Activated CD8-positive, alpha-beta memory T cell treated with anti-CD3 and anti-CD28 coated beads for 48 hours (primary cell): Measurements from ENCODE around the gene CERK.
A peak's percentile ranks its signal among the peaks of the same experiment; 100 is the strongest.
"Not testable (repeated sequence)": the region's sequence is repeated elsewhere in the genome, so short reads cannot be mapped to it uniquely, and the experiment has no call there.

Experiments used
- DNase-seq, 3 experiments: peaks; one replicate each; pipeline ENCODE4 v3.0.0-alpha.2; 2020; ENCODE audit warnings: low read depth in 2 of 3, low spot score in 2 of 3

Gene CERK, protein sequence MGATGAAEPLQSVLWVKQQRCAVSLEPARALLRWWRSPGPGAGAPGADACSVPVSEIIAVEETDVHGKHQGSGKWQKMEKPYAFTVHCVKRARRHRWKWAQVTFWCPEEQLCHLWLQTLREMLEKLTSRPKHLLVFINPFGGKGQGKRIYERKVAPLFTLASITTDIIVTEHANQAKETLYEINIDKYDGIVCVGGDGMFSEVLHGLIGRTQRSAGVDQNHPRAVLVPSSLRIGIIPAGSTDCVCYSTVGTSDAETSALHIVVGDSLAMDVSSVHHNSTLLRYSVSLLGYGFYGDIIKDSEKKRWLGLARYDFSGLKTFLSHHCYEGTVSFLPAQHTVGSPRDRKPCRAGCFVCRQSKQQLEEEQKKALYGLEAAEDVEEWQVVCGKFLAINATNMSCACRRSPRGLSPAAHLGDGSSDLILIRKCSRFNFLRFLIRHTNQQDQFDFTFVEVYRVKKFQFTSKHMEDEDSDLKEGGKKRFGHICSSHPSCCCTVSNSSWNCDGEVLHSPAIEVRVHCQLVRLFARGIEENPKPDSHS

DNA sequence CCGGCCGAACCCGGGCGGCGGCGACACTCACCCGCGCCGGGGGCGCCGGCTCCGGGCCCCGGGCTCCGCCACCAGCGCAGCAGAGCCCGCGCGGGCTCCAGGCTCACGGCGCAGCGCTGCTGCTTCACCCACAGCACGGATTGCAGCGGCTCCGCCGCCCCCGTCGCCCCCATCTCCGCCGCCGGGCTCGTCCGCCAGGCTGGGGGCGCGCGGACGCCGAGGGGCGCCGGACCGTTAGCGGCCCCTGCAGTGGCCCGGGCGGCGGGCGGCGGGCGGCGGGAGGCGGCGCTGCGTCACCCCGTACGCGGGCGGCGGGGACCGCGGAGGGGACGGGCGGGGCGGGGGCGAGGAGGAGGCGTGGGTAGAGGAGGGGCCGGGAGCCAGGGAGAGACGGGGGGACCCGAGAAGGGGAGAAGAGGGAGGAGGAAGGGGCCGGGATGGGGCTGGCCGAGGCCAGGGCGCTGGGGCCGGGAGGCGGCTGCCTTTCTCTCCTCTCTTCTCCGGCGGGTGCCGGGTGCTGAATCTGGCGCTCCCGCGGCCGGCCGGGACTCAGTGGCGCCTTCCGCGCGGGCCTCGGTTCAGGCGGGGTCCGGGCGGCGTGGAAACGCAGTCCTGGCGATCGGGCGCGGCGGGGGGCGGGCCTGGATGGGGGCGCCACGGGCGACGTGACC, at the start of gene CERK:
Gene CERK (minus strand): TSS at position 277 of the 671 bp plus-strand sequence. CDS start 104 bp downstream, at position 173.
- peak in 2 of 3 experiments; percentile 42 to 43 for DNase-seq

DNA sequence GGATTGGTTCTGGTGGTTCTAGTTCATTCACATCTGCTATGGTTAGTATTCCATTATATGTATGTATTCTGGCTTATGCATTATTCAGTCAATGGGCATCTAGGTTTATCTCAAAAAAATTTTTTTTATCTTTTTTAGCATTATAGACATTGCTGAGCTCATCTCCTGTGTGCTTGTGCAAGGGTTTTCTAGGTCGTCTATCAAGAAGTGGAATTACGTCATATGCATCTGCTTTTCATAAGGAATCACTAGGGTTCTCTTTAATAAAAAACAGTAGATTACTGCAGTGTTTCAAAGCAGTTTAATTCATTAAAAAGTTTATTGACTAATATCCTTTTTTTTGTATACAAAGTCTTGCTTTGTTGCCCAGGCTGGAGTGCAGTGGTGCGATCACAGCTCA, 45.7 kb upstream of the CERK start:
- no peak for DNase-seq

DNA sequence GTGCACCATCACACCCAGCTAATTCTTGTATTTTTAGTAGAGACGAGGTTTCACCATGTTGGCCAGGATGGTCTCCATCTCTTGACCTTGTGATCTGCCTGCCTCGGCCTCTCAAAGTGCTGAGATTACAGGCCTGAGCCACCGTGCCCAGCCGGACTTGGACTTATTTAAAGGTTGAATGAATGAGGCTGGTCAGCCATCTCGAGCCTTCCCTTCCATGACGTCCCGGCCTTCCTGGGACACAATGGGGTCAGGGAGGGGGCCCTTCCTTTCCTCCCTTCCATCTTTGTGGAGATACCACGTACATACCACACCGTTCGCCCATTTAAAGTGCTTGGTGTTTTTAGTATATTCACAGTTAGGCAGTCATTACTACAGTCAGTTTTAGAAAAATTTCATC, 44.1 kb upstream of the CERK start:
- DNase-seq: not testable (repeated sequence)

DNA sequence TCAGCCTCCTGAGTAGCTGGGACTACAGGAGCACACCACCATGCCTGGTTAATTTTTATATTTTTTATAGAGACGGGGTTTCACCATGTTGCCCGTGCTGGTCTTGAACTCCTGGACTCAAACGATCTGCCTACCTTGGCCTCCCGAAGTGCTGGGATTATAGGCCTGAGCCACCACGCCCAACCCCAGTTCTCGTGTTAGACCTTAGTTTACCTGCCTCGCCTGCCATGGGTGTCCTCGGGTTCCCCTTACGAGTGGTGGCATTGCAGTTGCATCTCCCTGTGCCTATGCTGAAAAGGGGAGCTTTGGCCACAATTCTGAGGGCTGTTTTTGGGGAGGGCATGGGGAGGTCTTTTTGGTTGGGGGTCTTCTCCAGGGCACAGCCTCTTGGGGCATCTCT, 43.2 kb upstream of the CERK start:
- DNase-seq: no peak

DNA sequence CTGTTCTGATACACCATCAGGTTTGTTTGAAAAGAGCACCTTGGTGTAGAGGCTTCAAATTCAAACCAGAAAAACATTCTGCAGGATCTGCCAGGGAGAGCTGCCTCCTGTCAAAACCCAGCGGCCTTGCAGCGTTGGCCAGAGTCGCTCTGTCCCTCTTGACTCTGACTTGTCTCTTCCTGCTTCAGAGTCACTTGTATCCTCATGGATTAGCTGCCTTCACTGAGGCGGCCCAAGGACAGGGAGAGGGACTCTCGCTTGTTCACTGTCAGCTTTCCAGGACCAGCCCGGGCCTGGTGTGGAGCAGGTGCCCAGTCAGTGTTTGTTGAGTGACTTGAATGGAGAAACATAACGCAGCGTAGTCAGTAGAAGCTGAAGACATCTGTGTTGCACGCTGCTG, 42.4 kb upstream of the CERK start:
- DNase-seq: no peak

DNA sequence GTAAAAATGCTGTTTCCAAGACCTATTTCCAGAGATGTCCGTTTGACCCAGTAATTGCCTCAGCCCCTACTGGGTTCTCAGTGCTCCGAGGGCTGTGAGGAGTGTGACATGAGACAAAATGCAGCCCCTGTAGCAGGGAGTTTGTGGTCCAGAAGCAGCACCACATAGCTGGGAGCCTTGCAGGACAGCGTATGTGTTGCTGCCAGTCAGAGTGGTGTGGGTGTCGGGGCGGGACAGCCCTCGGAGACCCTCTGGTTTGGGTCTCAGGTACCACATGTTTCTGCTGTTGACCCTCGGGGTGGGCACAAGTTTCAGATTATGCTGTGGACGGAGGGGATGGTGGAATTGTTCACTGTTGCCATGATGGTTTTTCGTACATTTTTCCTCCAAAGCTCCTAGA, 41.6 kb upstream of the CERK start:
- no peak for DNase-seq

DNA sequence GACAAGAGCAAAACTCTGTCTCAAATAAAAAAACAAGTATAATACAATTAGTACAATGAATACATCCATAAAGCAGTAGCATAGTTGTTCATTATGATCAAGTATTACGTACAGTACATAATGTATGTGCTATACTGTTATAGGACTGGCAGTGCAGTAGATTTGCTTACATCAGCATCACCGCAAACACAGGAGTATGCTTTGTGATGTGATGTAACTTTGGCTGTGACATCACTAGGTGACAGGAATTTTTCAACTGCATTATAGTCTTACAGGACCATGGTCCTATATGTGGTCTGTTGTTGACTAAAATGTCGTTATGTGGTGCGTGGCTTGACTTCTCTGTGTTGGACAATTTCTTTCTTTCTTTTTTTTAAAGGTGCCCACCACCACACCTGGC, 41.0 kb upstream of the CERK start:
- no peak for DNase-seq

DNA sequence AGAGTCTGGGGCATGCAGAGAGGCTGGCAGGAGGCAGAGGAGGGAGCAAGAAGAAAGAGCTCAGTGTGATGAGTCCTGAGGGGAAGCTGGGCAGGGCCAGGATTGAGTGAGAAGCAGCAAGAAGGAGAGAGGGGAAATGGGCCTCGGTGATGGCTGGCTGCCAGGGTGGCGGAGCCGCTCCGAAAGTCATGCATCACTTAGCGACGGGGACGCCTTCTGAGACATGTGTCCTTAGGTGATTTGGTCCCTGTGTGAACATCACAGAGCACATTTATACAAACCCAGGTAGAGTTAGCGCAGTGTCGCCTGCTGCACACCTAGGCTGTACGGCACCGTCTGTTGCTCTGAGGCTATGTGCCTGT, 39.5 kb upstream of the CERK start:
- no peak for DNase-seq

DNA sequence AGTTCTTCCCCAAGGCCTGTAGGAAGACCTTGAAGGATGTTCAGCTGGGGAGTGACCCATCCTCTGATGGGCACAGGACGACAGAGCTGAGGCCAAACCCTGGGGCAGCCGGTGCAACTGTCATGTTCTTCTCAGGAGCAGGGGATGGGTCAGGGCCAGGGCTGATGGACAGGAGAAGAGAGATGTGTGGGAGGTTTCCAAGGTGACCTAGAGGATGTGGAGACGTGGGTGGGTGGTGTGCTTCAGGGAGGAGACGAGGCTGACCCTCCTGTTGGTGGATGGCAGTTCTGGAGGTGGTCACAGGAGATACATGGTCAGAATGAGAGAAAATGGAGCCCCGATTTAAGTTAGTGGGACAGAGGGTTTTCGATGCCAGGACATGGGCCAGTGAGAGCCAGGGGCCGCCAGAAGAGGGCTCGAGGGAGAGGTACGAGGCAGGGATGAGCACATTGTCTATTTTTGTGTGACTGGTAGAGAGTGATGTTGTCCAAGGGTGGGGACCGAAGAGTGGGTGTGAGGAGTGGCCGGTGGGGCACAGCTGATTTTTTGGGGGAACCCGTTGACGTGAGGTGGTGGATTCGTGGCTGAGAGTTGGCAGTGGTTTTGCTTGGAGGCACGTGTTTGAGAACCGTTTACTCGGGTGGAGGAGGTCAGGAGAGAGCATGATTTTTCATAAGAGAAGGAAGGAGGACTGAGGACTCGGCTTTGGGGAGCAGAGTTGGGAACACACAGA, 39.0 kb upstream of the CERK start:
- no peak for DNase-seq

DNA sequence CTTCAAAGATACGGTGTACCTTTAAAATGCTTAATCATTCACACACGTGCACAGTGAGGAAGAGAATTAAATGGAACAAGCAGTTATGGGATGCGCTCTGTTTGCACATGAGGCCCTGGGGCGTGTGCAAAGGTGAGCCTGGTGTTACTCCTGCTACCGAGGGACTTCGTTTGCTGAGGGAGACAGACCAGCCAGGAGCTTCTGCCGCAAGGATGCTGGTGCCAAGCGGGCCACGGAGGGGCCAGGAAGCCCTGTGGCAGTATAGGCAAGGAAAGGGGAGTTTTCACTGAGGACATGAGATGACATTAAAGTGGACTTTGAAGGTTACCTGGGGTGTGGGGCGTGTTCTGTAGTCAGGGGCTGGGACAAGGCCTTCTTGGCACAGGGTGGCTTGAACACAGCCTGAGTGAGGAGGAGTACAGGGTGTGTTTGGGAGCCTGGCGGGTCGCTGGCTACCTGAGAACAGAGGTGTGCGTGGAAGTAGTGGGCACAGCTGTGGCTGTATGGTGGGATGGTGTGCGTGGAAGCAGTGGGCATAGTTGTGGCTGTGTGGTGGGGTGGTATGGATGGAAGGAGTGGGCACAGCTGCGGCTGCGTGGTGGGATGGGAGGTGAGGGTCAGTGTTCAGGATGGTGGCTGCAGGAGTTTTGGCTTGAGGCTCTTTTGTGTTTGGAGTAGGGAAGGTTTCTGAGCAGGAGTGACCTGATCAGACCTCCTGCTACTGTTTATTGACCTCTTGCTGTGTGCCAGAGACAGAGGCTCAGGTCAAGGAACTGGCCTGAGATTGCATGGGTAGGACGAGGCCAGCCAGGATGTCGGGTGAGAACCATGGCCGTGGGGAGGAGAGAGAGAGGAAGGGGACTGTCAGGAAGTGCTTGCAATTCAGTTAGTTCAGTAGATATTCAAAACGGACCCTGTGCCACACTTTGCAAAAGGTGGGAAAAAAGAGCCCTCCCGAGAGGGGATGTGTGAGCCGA, 38.1 kb upstream of the CERK start:
- DNase-seq: no peak

DNA sequence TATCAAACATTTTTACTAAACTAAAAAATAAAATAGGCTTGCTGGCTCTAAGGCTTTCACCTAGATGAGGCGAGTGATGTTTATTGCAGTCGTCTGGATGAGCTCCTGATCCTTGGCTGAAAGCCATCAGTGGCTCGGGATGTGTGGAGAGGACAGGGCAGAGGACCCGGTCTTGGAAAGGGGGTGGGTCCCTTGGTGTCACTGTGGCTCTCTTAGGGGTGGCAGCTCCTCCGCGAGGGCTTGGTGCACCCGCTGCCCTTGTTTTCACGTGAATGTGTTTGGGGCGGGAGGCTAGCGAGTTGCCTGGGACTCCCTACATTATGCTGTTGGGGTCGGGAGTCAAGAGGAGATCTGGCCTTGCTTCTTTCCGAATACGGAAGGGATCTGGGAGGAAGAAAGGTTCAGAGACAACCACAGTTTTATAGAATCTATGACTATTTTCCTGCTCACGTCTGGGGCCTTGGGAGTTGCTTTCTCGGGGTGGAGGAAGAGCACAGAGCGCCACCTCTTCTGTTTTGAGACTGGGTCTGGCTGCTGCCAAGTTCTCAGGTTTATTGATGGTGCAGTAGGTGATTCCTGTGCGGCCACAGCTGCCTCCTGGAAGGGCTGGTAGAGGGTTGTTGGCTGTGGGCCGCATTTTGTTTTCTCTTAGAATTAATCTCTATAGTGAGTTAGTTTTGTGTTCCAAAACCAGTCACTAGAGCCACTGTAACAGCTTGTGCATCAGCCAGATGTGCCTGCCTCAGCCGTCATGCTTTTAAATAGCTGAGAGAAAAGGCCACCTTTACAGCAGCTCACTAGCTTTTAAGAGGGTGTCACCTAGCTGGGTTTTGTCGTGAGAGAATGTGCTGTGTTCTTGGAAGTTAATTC, 37.2 kb upstream of the CERK start:
- DNase-seq: no peak

DNA sequence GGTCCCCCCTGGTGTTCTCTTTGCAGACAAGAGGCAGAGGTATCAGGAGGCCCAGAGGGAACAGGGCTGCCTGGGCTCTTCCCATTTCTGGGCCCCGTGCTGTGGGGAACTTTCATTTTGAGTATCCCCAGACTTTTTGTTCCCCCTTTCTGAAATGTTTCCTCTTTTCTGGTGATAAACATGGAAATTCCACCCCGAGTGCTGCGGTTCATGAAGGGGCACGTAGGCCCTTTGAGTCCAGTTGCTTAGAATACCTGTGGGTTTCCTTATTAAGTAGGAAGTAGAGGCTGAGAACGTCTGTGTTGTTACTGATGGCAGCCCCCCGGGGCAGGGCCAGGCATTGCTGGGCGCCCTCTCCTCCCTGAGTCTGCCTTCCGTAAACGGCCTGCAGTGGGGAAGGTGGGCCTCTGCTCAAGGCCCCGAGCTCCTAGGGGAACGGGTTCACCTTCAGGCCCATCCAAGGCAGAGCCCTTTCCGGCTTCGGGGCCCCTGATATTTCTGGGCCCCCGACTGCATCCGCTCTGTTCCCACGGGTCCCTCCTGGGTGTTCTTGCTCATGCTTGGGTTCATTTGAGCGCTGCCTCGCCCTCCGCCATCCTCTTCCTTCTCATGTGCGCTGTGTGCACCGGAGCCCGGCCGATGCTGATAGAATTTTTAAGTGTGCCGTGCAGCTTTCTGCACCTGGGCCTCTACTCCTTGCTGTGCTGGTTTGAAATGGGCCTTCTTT, 36.4 kb upstream of the CERK start:
- DNase-seq: no peak

DNA sequence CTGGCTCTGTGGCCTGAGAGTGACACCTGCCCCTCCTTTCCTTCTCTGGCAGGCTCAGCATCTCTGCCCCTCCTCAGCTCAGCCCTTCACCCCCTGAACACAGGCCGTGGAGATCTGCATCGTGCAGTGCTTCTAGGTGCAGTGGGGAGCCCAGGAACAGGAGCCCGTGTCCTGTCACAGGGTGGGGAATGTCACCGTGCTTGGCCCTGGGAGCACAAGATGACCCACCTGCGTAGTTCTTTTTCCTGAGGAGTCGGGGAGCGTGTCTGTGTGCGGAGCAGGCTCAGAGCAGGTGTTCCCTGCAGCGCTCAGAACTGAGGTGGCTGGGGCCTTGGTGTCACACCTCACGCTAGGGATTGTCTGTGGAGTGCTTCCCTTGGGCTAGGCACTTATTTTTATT, 35.0 kb upstream of the CERK start:
- no peak for DNase-seq

DNA sequence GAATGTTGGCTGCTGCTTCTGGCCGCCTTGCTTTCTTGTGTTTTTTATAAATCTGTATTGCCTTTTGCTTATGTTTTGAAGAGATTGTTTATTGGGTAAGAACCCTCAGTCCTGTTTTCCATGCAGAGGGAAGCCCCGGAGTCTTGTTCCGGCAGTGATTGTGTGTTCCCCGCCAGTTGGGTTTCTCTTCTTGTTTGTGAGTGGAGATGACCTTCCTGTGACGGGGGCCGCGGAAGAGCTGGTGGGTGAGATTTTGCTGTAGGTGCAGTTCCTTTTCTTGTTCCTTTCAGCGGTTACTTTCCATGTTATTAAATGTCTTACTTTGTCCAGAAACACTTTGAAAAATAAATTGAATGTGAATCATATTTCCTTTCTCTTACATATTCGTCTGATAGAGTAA, 32.7 kb upstream of the CERK start:
- DNase-seq: no peak

DNA sequence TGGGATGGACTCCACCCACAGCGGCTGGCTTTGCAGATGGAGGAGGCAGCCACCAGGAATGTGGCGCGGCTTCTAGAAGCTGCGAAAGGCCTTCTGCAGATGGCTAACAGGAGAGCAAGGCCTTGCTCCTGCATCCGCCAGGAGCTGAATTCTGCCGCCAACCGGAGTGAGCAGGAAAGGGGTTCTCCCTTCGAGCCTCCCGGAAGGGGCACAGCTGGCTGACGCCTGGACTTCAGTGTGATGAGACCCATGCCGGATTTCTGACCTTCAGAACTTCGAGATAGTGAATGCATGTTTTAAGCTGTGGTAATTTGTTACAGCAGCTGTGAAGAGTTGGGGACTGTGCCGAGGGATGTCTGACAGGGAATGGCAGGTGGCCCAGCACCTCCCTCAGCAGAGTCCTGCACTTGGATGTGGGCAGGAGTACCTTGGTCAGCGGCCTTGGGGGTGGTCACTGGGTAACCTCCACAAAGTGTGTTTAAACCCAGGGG, 32.1 kb upstream of the CERK start:
- no peak for DNase-seq

DNA sequence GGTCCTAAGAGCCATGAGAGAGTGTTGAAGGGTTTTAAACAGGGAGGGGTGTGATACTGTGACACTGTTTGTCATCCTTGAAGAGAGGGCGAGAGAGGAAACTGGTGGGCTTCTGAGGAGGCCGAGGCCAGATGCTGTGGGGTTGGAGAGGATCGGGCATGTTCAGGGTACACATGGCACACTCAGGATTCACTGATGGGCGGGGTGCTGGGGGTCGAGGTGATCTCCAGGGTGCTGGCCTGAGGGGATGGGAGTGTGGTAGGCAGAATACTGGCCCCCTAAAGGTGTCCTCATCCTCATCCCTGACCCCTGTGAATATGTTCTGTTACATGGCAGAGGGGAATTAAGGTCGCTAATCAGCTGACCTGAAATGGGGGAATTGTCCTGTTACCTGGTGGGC, 31.7 kb upstream of the CERK start:
- no peak for DNase-seq

DNA sequence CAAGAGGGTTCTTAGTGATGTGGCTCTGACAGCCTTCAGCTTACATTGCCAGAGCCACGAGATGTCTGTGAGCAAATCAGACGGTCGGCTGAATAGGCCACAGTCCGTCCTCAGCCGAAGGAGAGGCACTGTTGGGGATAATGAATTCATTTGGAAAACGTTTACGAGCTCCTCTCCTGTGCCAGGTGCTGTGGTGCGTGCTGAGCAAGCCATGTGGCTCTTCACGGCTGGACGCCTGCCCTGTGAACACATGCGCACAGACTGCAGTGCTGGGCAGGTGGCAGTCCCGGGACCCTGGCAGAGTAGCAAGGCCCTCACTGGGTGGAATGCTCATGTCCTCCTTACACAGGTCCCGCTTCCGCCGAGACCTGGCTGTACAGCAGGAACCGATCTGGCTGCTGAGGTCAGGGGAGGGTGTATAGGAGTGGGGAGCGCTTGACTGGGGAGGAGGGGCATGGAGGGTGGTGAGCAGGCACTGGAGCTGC, 31.2 kb upstream of the CERK start:
- no peak for DNase-seq

DNA sequence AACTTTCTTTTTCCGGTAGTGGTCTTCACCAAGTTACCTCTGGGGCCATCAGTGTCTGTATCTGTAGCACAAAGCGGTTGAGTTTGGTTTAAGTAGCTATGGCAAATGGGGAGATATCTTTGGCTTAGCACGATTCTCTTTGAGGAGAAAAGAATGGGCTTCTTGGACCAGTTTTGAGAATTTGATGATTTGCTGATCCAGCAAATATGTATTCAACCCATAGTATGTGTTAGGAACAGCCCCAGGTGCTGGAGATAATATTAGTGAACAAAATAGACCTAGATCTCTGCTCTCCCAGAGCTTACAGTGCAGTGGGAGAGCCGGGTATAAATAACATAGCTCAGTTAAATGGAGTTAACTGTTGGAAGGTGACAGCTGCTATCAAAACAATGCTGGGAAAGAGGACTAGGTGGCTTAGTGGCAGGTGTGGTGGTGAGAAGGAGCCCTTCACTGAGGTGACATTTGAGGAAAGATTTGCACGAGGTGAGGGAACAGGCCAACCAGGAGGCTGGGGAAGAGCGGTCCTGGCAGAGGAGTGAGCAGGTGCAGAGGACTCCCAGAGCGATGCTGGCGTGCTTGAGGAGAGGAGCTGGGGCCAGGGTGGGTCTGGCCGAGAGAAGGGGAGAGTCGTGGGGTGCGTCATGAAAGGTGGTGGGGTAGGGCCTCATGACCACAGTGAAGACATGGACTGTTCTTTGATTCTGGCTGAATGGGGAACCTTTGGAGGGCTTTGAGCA, 29.4 kb upstream of the CERK start:
- DNase-seq: no peak
